A549 (cell line): ENCODE results near the gene MAPK8IP3. TPM values are rescaled to one million over a fixed set of nuclear protein-coding genes. Genes with fewer than 3 reads are reported as not detected.

Source experiments
- ATAC-seq, 2 experiments: fragments of 200-7000 bp in 1 of 2; fragments of >200 bp in 1 of 2; cut with Nextera tagmentation in 1 of 2; cut with Tn5 transposase in 1 of 2; 3 replicates each; pipeline versions ENCODE4 v1.8.0 to v1.9.1; 2018 to 2020; ENCODE audit warnings: mild to moderate bottlenecking in 1 of 2, moderate library complexity in 1 of 2
- CTCF ChIA-PET: fragments of 300-600 bp; sonication (Branson Sonifier 250); formaldehyde crosslinking; extraction: SDS; loops from one replicate; lab custom pipeline; 2021; ENCODE audit warnings: antibody characterized with exemption, inconsistent platforms; lab: Yijun Ruan, JAX
- POLR2A ChIA-PET: fragments of 350-600 bp; formaldehyde crosslinking; extraction: SDS; loops from one replicate; lab custom pipeline; 2021; ENCODE audit warnings: antibody characterized with exemption, inconsistent platforms; lab: Yijun Ruan, JAX
- DNase-seq, 2 experiments: peaks; one replicate each; pipeline versions ENCODE4 v3.0.0 to v3.0.0-alpha.2; 2011 to 2016; ENCODE audit warnings: low read depth in 1 of 2, low spot score in 1 of 2
- FAIRE-seq: peaks from 2 replicates; lab custom pipeline; 2011; peaks lifted over from hg19 to GRCh38; lab: Jason Lieb, UNC
- H3K27ac ChIP-seq, 2 experiments: fragments of >200 bp; sonication (Bioruptor Twin); formaldehyde crosslinking; 3 replicates each; pipeline ENCODE4 v1.5.1; 2016 to 2017
- H3K4me1 ChIP-seq: fragments of >200 bp; sonication (Bioruptor Twin); formaldehyde crosslinking; 3 replicates; pipeline ENCODE4 v1.6.1; 2016
- H3K4me2 ChIP-seq: fragments of >200 bp; sonication (Bioruptor Twin); formaldehyde crosslinking; 3 replicates; pipeline ENCODE4 v1.6.1; 2016
- H3K4me3 ChIP-seq: fragments of >200 bp; sonication (Bioruptor Twin); formaldehyde crosslinking; 3 replicates; pipeline ENCODE4 v1.5.1; 2016
- H3K9me3 ChIP-seq: fragments of >200 bp; sonication (Bioruptor Twin); formaldehyde crosslinking; 3 replicates; pipeline ENCODE4 v1.6.1; 2016
- ATOH8 ChIP-seq: fragments of 250-450 bp; sonication (Bioruptor Pico); IDR thresholded peaks from 2 replicates; pipeline ENCODE4 v1.5.0; 2020; ENCODE audit warnings: low read depth, mild to moderate bottlenecking, moderate library complexity
- CTCF ChIP-seq: fragments of >200 bp; sonication (Bioruptor Twin); formaldehyde crosslinking; IDR thresholded peaks from 3 replicates; pipeline ENCODE4 v1.5.1; 2016
- E2F6 ChIP-seq: IDR thresholded peaks from 2 replicates; pipeline ENCODE4 v1.6.1; 2012; ENCODE audit warnings: low read depth, borderline replicate concordance
- EHMT2 ChIP-seq: fragments of 200-600 bp; sonication (generic); IDR thresholded peaks from 2 replicates; pipeline ENCODE4 v1.6.1; 2016; ENCODE audit warnings: antibody characterized with exemption, low read depth, mild to moderate bottlenecking, moderate library complexity
- EP300 ChIP-seq, 2 experiments: fragments of >200 bp; sonication (Bioruptor Twin); formaldehyde crosslinking; IDR thresholded peaks; 2 replicates in 1 of 2; 3 replicates in 1 of 2; pipeline ENCODE4 v1.6.1; 2016 to 2017
- FOSB ChIP-seq: fragments of 250-450 bp; sonication (Bioruptor Pico); IDR thresholded peaks from 2 replicates; pipeline ENCODE4 v1.5.0; 2020; ENCODE audit warnings: mild to moderate bottlenecking, moderate library complexity
- FOSL2 ChIP-seq, 2 experiments: fragments of 450-650 bp in 1 of 2; fragments of >200 bp in 1 of 2; sonication (Bioruptor Twin) in 1 of 2; formaldehyde crosslinking; IDR thresholded peaks; 2 replicates each; pipeline versions ENCODE4 v1.5.0 to v1.6.1; 2016 to 2020; ENCODE audit warnings: mild to moderate bottlenecking in 1 of 2, moderate library complexity in 1 of 2
- HES2 ChIP-seq: fragments of >200 bp; sonication (Bioruptor Twin); formaldehyde crosslinking; IDR thresholded peaks from 2 replicates; pipeline ENCODE4 v1.6.1; 2016
- JUN ChIP-seq, 2 experiments: fragments of >200 bp; sonication (Bioruptor Twin); formaldehyde crosslinking; IDR thresholded peaks; 2 replicates in 1 of 2; 3 replicates in 1 of 2; pipeline ENCODE4 v1.6.1; 2016 to 2017
- MAFK ChIP-seq: fragments of 450-650 bp; IDR thresholded peaks from 2 replicates; pipeline ENCODE4 v1.6.1; 2014; ENCODE audit not compliant: partially characterized antibody
- MAX ChIP-seq: IDR thresholded peaks from 2 replicates; pipeline ENCODE4 v1.6.1; 2012
- MYC ChIP-seq: IDR thresholded peaks from 2 replicates; pipeline ENCODE4 v1.6.1; 2012; ENCODE audit warnings: mild to moderate bottlenecking, inconsistent platforms, low read length, improper control_type of control experiment, borderline replicate concordance
- NPAS2 ChIP-seq: fragments of 250-450 bp; sonication (Bioruptor Pico); IDR thresholded peaks from 2 replicates; pipeline ENCODE4 v1.8.0; 2022; ENCODE audit warnings: mild to moderate bottlenecking, moderate library complexity, borderline replicate concordance
- PHF8 ChIP-seq: fragments of 200-600 bp; sonication (generic); IDR thresholded peaks from 2 replicates; pipeline ENCODE4 v1.6.1; 2016; ENCODE audit warnings: low read depth, mild to moderate bottlenecking, antibody characterized with exemption, moderate library complexity, borderline replicate concordance
- RAD21 ChIP-seq, 2 experiments: fragments of >200 bp in 1 of 2; sonication (Bioruptor Twin) in 1 of 2; formaldehyde crosslinking in 1 of 2; IDR thresholded peaks in 1 of 2; conservative IDR thresholded peaks in 1 of 2; 2 replicates in 1 of 2; 3 replicates in 1 of 2; pipeline ENCODE4 v1.6.1; 2012 to 2018; ENCODE audit warnings: inconsistent platforms in 1 of 2
- RARB ChIP-seq: fragments of 250-450 bp; sonication (Bioruptor Pico); IDR thresholded peaks from 2 replicates; pipeline ENCODE4 v1.8.0; 2021; ENCODE audit warnings: mild to moderate bottlenecking, moderate library complexity
- RNF2 ChIP-seq: fragments of 200-600 bp; sonication (generic); IDR thresholded peaks from 2 replicates; pipeline ENCODE4 v1.6.1; 2016; ENCODE audit warnings: low read depth, mild to moderate bottlenecking, antibody characterized with exemption, moderate library complexity, borderline replicate concordance
- SMC3 ChIP-seq: fragments of >200 bp; sonication (Bioruptor Twin); formaldehyde crosslinking; IDR thresholded peaks from 3 replicates; pipeline ENCODE4 v1.6.1; 2018; ENCODE audit warnings: inconsistent platforms
- SREBF2 ChIP-seq: fragments of 450-650 bp; IDR thresholded peaks from 2 replicates; pipeline ENCODE4 v1.6.1; 2014; ENCODE audit warnings: mild to moderate bottlenecking, moderate library complexity
- TFCP2L1 ChIP-seq: fragments of 250-450 bp; sonication (Bioruptor Pico); IDR thresholded peaks from 2 replicates; pipeline ENCODE4 v1.5.0; 2021; ENCODE audit warnings: mild to moderate bottlenecking
- TP53 ChIP-seq: fragments of 250-450 bp; sonication (Bioruptor Pico); IDR thresholded peaks from 2 replicates; pipeline ENCODE4 v1.5.0; 2021; ENCODE audit warnings: mild to moderate bottlenecking, moderate library complexity
- WGBS: methylation state at CpG from one replicate; pipeline ENCODE4 v1.1.6; 2017; ENCODE audit errors: missing lambda C conversion rate; 5-methylcytosine and 5-hydroxymethylcytosine counted together
- polyA plus RNA-seq, 4 experiments: library from polyadenylated mRNA; depleted of rRNA in 3 of 4; stranded (reverse); fragments of >200 nt; fragmentation: RNase III in 1 of 4; extraction: RNeasy Plus Mini Kit Qiagen cat#74134 plus additional on column Dnase treatment in 1 of 4; gene quantifications; 2 replicates in 3 of 4; 3 replicates in 1 of 4; pipeline ENCODE4 v1.2.3, GENCODE V29; 2011 to 2017
- TF ChIP-seq, protein P1 (sequence below): fragments of >200 bp; sonication (Bioruptor Twin); formaldehyde crosslinking; IDR thresholded peaks from 3 replicates; pipeline ENCODE4 v1.6.1; 2016

MAPK8IP3 gene
- polyA plus RNA-seq, 2 of the 4 experiments (the other 2 are of a cell fraction) = 12.0 to 53.3 TPM

DNA sequence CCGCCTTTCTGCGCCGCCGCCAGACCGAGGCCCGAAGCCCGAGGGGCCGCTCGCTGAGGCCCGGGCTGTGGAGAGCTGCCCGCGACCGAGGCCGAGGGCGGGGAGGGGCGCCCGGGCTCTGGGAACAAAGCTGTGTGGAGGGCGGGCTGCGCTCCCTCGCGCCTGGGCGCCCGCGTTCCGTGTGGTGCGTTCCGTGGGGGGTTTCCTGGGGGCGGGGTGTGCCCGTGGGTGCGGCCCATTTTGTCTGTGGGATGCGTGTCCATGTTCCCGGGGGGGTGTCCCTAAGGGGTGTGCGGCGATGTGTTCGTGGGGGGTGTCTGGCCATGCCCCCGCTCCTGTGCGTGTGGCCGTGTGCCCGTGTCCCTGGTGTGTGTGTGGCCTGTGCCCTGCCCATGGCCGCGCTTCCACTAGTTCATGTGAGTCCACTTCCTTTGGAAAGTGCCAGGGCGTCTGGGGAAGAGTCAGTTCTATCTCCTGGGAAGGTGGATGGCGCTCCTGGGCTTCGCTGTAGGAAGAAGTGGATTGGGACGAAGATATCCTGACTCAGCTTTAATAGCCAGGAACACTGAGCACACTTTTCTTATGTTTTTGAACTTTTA lies 27.4 kb upstream of the MAPK8IP3 start:
- DNase-seq = peak; percentile 52 to 76
- peak; percentile 53 to 58 for ATAC-seq
- ChIA-PET CTCF (interaction anchor here (0.6 to 7.3 kb wide), 14 partner anchors 10 to 96 kb away, joined by 3 to 63 read pairs (median 4); partner anchors contain the start of gene MAPK8IP3), POLR2A (interaction anchor here (1.0 to 1.6 kb wide), 9 partner anchors 13 to 258 kb away, joined by 3 to 34 read pairs (median 5); partner anchors contain the start of genes CRAMP1, EME2, IFT140 and MAPK8IP3)
- 2% methylated on average over 5 of the region's 45 CpGs for WGBS
- H3K27ac ChIP-seq = peak overlapping the region; percentile 97 to 98
- FAIRE-seq = no peak
- peaks cover 37% of the 10 kb centered on the region for H3K4me1 ChIP-seq
- peak overlapping the region; percentile 85 for H3K4me2 ChIP-seq
- TF ChIP-seq, protein P1, sequence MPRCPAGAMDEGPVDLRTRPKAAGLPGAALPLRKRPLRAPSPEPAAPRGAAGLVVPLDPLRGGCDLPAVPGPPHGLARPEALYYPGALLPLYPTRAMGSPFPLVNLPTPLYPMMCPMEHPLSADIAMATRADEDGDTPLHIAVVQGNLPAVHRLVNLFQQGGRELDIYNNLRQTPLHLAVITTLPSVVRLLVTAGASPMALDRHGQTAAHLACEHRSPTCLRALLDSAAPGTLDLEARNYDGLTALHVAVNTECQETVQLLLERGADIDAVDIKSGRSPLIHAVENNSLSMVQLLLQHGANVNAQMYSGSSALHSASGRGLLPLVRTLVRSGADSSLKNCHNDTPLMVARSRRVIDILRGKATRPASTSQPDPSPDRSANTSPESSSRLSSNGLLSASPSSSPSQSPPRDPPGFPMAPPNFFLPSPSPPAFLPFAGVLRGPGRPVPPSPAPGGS = peak; percentile 23; the same call in 1 of the 3 replicates
- peak; percentile 27; the same call in 1 of the 2 replicates for TF ChIP-seq PHF8
- no peak for TF ChIP-seq NPAS2
- 0 out of 2 replicates have a peak, but pooled peaks have one; percentile 25 for TF ChIP-seq RARB (CRISPR knock-in tag)
- TF ChIP-seq JUN (IDR thresholded peaks at IDR 0.05) = peak; percentile 61 to 62; a peak in 2 of 5 replicates
- TF ChIP-seq MAFK = peak; percentile 99
- 0 out of 5 replicates have a peak, but pooled peaks of 1 of the 2 experiments have one; percentile 14 for TF ChIP-seq RAD21 (conservative IDR thresholded peaks at IDR 0.05 in 1 of 2, IDR thresholded peaks at IDR 0.05 in 1 of 2)
- 0 out of 2 replicates have a peak, but pooled peaks have one; percentile 8 for TF ChIP-seq TP53 (CRISPR knock-in tag)
- 0 out of 2 replicates have a peak, but pooled peaks have one; percentile 37 for TF ChIP-seq TFCP2L1 (CRISPR knock-in tag)
- peak; percentile 69 for TF ChIP-seq MAX
- TF ChIP-seq FOSL2 (IDR thresholded peaks at IDR 0.05) = no peak
- TF ChIP-seq FOSL2 (CRISPR knock-in tag; IDR thresholded peaks at IDR 0.05) = no peak
- H3K4me3 ChIP-seq = peak overlapping the region; percentile 85
- no peaks in the 10 kb centered on the region for H3K9me3 ChIP-seq

GRCh38 chr16:1680361-1680760 lies 25.6 kb upstream of the MAPK8IP3 start:
- no peak for FAIRE-seq
- TF ChIP-seq E2F6 = no peak
- TF ChIP-seq TFCP2L1 (CRISPR knock-in tag) = no peak
- no peak for TF ChIP-seq RNF2
- TF ChIP-seq SMC3 = no peak
- no peak for TF ChIP-seq EHMT2
- no peak for TF ChIP-seq SREBF2
- no peak for TF ChIP-seq HES2
- TF ChIP-seq CTCF = no peak
- no peak for TF ChIP-seq MYC
- TF ChIP-seq EP300 (IDR thresholded peaks at IDR 0.05) = no peak
- no peak for TF ChIP-seq MAFK
- TF ChIP-seq FOSB = no peak
- TF ChIP-seq RAD21 (conservative IDR thresholded peaks at IDR 0.05 in 1 of 2, IDR thresholded peaks at IDR 0.05 in 1 of 2) = no peak
- no peak for TF ChIP-seq ATOH8 (CRISPR knock-in tag)

More at GRCh38 chr16:1680361-1680760, 25.6 kb upstream of the MAPK8IP3 start:
- 95% methylated on average over 14 of the region's 14 CpGs for WGBS
- Histone ChIP-seq H3K27ac (peak overlapping the region in 1 of 2 experiments; percentile 98; a peak in 3 of 6 replicates), H3K4me2 (peak overlapping the region; percentile 85), H3K9me3 (no peaks in the 10 kb centered on the region), H3K4me3 (0 out of 3 replicates have a peak overlapping the region, but pooled peaks have one; percentile 85), H3K4me1 (peaks cover 26% of the 10 kb centered on the region)
- DNase-seq = no peak
- ChIA-PET POLR2A (interaction anchor here (1.9 kb wide), 1 partner anchor 26 kb away, joined by 4 read pairs; the partner anchor contains the start of gene MAPK8IP3), CTCF (interaction anchor here (0.8 to 1.9 kb wide), 3 partner anchors 12 to 25 kb away, joined by 3 to 6 read pairs (median 5); partner anchors contain the start of gene MAPK8IP3)
- no peak for ATAC-seq
